Parathyroid adenoma (tissue), 2 donors: ENCODE measurements around the gene RNF126.
"Not testable (repeated sequence)": the region's sequence is repeated elsewhere in the genome, so short reads cannot be mapped to it uniquely, and the experiment has no call there.

ENCODE experiments used
- H2AFZ ChIP-seq: fragments of 300-600 bp; sonication (generic); one replicate; pipeline ENCODE4 v1.7.0; 2017; ENCODE audit warnings: antibody characterized with exemption, mild to moderate bottlenecking
- H3K27ac ChIP-seq: fragments of 300-600 bp; sonication (generic); one replicate; pipeline ENCODE4 v1.7.0; 2017
- H3K27me3 ChIP-seq: fragments of 300-600 bp; sonication (generic); one replicate; pipeline ENCODE4 v1.7.0; 2017; ENCODE audit warnings: low read length; ENCODE audit not compliant: control insufficient read depth, insufficient read depth
- H3K36me3 ChIP-seq: fragments of 300-600 bp; sonication (generic); one replicate; pipeline ENCODE4 v1.7.0; 2017; ENCODE audit warnings: low read length; ENCODE audit not compliant: control insufficient read depth, insufficient read depth
- H3K4me1 ChIP-seq: fragments of 300-600 bp; sonication (generic); one replicate; pipeline ENCODE4 v1.7.0; 2017; ENCODE audit warnings: control low read depth
- H3K4me2 ChIP-seq: fragments of 300-600 bp; sonication (generic); one replicate; pipeline ENCODE4 v1.7.0; 2017; ENCODE audit warnings: low read length
- H3K4me3 ChIP-seq: fragments of 300-600 bp; sonication (generic); one replicate; pipeline ENCODE4 v1.7.0; 2017; ENCODE audit warnings: low read depth, low read length
- H3K79me2 ChIP-seq: fragments of 300-600 bp; sonication (generic); one replicate; pipeline ENCODE4 v1.7.0; 2017; ENCODE audit warnings: control low read depth
- H3K9ac ChIP-seq: fragments of 300-600 bp; sonication (generic); one replicate; pipeline ENCODE4 v1.7.0; 2017; ENCODE audit warnings: mild to moderate bottlenecking
- H3K9me3 ChIP-seq: fragments of 300-600 bp; sonication (generic); one replicate; pipeline ENCODE4 v1.7.0; 2017; ENCODE audit warnings: low read length; ENCODE audit not compliant: control insufficient read depth
- CTCF ChIP-seq: fragments of 300-600 bp; sonication (generic); IDR thresholded peaks from one replicate; pipeline ENCODE4 v1.7.0; 2017; ENCODE audit warnings: antibody characterized with exemption, mild to moderate bottlenecking
- donor health status: primary hyperparathyroidism.

RNF126 gene

GRCh38 chr19:703329-703650 lies 40.3 kb upstream of the RNF126 start:
- Histone ChIP-seq H2AFZ (no peak overlapping the region), H3K4me1 (no peaks in the 10 kb centered on the region), H3K27me3 (no peaks in the 10 kb centered on the region), H3K9ac (no peak overlapping the region), H3K79me2 (no peaks in the 10 kb centered on the region), H3K9me3 (no peaks in the 10 kb centered on the region), H3K4me2 (no peak overlapping the region), H3K4me3 (no peak overlapping the region), H3K27ac (no peak overlapping the region), H3K36me3 (no peaks in the 10 kb centered on the region)
- TF ChIP-seq CTCF = no peak

GRCh38 chr19:702847-703246 lies 39.8 kb upstream of the RNF126 start:
- H3K4me2 ChIP-seq, H2AFZ ChIP-seq, H3K27me3 ChIP-seq, H3K79me2 ChIP-seq, H3K36me3 ChIP-seq, H3K4me1 ChIP-seq, H3K9ac ChIP-seq, H3K27ac ChIP-seq, H3K4me3 ChIP-seq, H3K9me3 ChIP-seq: not testable (repeated sequence)

- not testable (repeated sequence) for H3K4me3 ChIP-seq, H3K27me3 ChIP-seq, H3K36me3 ChIP-seq, H3K9ac ChIP-seq, H3K9me3 ChIP-seq, H3K27ac ChIP-seq, H3K79me2 ChIP-seq, H3K4me1 ChIP-seq, H3K4me2 ChIP-seq, H2AFZ ChIP-seq
These were observed 36.9 kb upstream of the RNF126 start for GRCh38 chr19:699885-700284.

GRCh38 chr19:698529-698928 lies 35.5 kb upstream of the RNF126 start:
- not testable (repeated sequence) for H3K27me3 ChIP-seq, H3K4me1 ChIP-seq, H3K4me2 ChIP-seq, H3K4me3 ChIP-seq, H3K9ac ChIP-seq, H3K9me3 ChIP-seq, H3K36me3 ChIP-seq, H2AFZ ChIP-seq, H3K79me2 ChIP-seq, H3K27ac ChIP-seq

- H3K9ac ChIP-seq = no peak within 1 kb of the TSS
- no peaks in the 10 kb centered on the region for H3K4me1 ChIP-seq
- H2AFZ ChIP-seq = no peak within 1 kb of the TSS
- no peaks in the 10 kb centered on the region for H3K9me3 ChIP-seq
- H3K27ac ChIP-seq = no peak within 1 kb of the TSS
- peaks cover 3% of the 10 kb centered on the region for H3K27me3 ChIP-seq
- TF ChIP-seq CTCF = no peak
- H3K4me3 ChIP-seq = no peak within 1 kb of the TSS
- no peaks in the 10 kb centered on the region for H3K36me3 ChIP-seq
- H3K79me2 ChIP-seq = no peaks in the 10 kb centered on the region
- H3K4me2 ChIP-seq = no peak within 1 kb of the TSS
These were observed 32.4 kb upstream of the RNF126 start, which contains the start of gene PRSS57 for GRCh38 chr19:695352-695949. Gene PRSS57, minus strand, starts transcription at chr19:695452. Its CDS starts 22 bp downstream, at chr19:695430.

- Histone ChIP-seq H3K4me3 (no peak overlapping the region), H3K27me3 (peaks cover 3% of the 10 kb centered on the region), H2AFZ (no peak overlapping the region), H3K36me3 (no peaks in the 10 kb centered on the region), H3K4me2 (no peak overlapping the region), H3K4me1 (no peaks in the 10 kb centered on the region), H3K79me2 (no peaks in the 10 kb centered on the region), H3K27ac (no peak overlapping the region), H3K9me3 (no peaks in the 10 kb centered on the region), H3K9ac (no peak overlapping the region)
- no peak for TF ChIP-seq CTCF
These were observed 31.7 kb upstream of the RNF126 start for GRCh38 chr19:694481-695351.
